ENCODE results near the gene FURIN. TPM values are rescaled to one million over a fixed set of nuclear protein-coding genes. Genes with fewer than 3 reads are reported as not detected.

FURIN gene
- polyA plus RNA-seq, 2 of the 4 experiments (the other 2 are of a cell fraction), result 16.8 to 33.3 TPM

GRCh38 chr15:90878660-90879059 is 10.3 kb downstream of the FURIN start:
- CTCF ChIA-PET, result interaction anchor here (1.1 to 1.4 kb wide), 2 partner anchors 162 to 231 kb away, joined by 3 to 4 read pairs; partner anchors contain the start of gene BLM
- POLR2A ChIA-PET, result no interaction called here
- no peak overlapping the region for H3K4me2 ChIP-seq
- no peak for FAIRE-seq
- H3K4me3 ChIP-seq, result no peak overlapping the region
- no peaks in the 10 kb centered on the region for H3K9me3 ChIP-seq
- no peak for DNase-seq (ENCODE audit: low read depth in 1 of 2, low spot score in 1 of 2)
- no peak overlapping the region for H3K27ac ChIP-seq
- peaks cover 12% of the 10 kb centered on the region for H3K4me1 ChIP-seq
- ATAC-seq, result no peak
- 94% methylated on average over 13 of the region's 15 CpGs for WGBS (ENCODE audit: missing lambda C conversion rate)
- TF ChIP-seq SMC3 (IDR thresholded peaks at IDR 0.05), result no peak
- no peak for TF ChIP-seq POLR2A (IDR thresholded peaks at IDR 0.05; ENCODE audit: low read length)
- TF ChIP-seq MAX (IDR thresholded peaks at IDR 0.05), result no peak
- TF ChIP-seq HOXA7 (CRISPR knock-in tag; IDR thresholded peaks at IDR 0.05), result no peak
- no peak for TF ChIP-seq EP300 (IDR thresholded peaks at IDR 0.05)
- TF ChIP-seq HES2 (IDR thresholded peaks at IDR 0.05), result no peak
- TF ChIP-seq E2F6 (IDR thresholded peaks at IDR 0.05; ENCODE audit: borderline replicate concordance, low read depth), result no peak
- TF ChIP-seq HEYL (CRISPR knock-in tag; IDR thresholded peaks at IDR 0.05), result no peak
- TF ChIP-seq USF2 (IDR thresholded peaks at IDR 0.05), result no peak
- no peak for TF ChIP-seq RNF2 (IDR thresholded peaks at IDR 0.05; ENCODE audit: borderline replicate concordance, low read depth)
- TF ChIP-seq CTCF (IDR thresholded peaks at IDR 0.05), result no peak
- TF ChIP-seq MAZ (IDR thresholded peaks at IDR 0.05; ENCODE audit: borderline replicate concordance, low read depth, low read length), result no peak
- TF ChIP-seq RCOR1 (IDR thresholded peaks at IDR 0.05; ENCODE audit: low read depth, low read length), result no peak
- TF ChIP-seq HMGXB4 (CRISPR knock-in tag; IDR thresholded peaks at IDR 0.05; ENCODE audit: borderline replicate concordance), result no peak

GRCh38 chr15:90879730-90880366 is 11.5 kb downstream of the FURIN start:
- ATAC-seq (no peak), DNase-seq (ENCODE audit: low read depth in 1 of 2, low spot score in 1 of 2) (no peak), FAIRE-seq (no peak)
- ChIA-PET CTCF (no interaction called here), POLR2A (no interaction called here)
- 96% methylated on average over 35 of the region's 35 CpGs for WGBS (ENCODE audit: missing lambda C conversion rate)
- TF ChIP-seq HOXA7 (CRISPR knock-in tag; IDR thresholded peaks at IDR 0.05) (no peak), JUNB (IDR thresholded peaks at IDR 0.05) (no peak), KDM5A (IDR thresholded peaks at IDR 0.05) (no peak), FOSL2 (IDR thresholded peaks at IDR 0.05) (no peak), FOSL2 (CRISPR knock-in tag; IDR thresholded peaks at IDR 0.05) (no peak), FOSB (CRISPR knock-in tag; IDR thresholded peaks at IDR 0.05) (no peak)
- H3K4me1 ChIP-seq, result no peaks in the 10 kb centered on the region; the same call in 2 of the 3 replicates
- H3K4me2 ChIP-seq, result no peak overlapping the region
- H3K4me3 ChIP-seq, result no peak overlapping the region
- H3K27ac ChIP-seq, result no peak overlapping the region
- no peaks in the 10 kb centered on the region for H3K9me3 ChIP-seq
